LHCN-M2 (cell line): ENCODE measurements around the gene PANX1. TPM values are rescaled to one million over a fixed set of nuclear protein-coding genes. Genes with fewer than 3 reads are reported as not detected.
A peak's percentile ranks its signal among the peaks of the same experiment; 100 is the strongest.

Experiments
- DNase-seq: peaks from one replicate; pipeline ENCODE4 v3.0.0-alpha.2; 2012; ENCODE audit warnings: low read depth
- total RNA-seq: library from RNA; depleted of rRNA; stranded (reverse); fragments of >200 nt; gene quantifications from 2 replicates; pipeline ENCODE4 v1.2.3, GENCODE V29; 2014

Gene PANX1
- total RNA-seq, 1 experiment from 2014 or later: 46.4 TPM

GRCh38 chr11:94129512-94130297 is 1.1 kb downstream of the PANX1 start:
- no peak for DNase-seq

- DNase-seq: peak; percentile 85
Measured at GRCh38 chr11:94130298-94131046, 1.8 kb downstream of the PANX1 start.

- DNase-seq: no peak
Measured at GRCh38 chr11:94131047-94131717, 2.5 kb downstream of the PANX1 start.

- no peak for DNase-seq
Measured at GRCh38 chr11:94131718-94132115, 3.1 kb downstream of the PANX1 start.

GRCh38 chr11:94132152-94132558 is 3.5 kb downstream of the PANX1 start:
- DNase-seq: peak; percentile 69

- no peak for DNase-seq
Measured at GRCh38 chr11:94132823-94133408, 4.3 kb downstream of the PANX1 start.

GRCh38 chr11:94133752-94134151 is 5.1 kb downstream of the PANX1 start:
- DNase-seq: no peak

GRCh38 chr11:94134651-94135512 is 6.2 kb downstream of the PANX1 start:
- DNase-seq: peak; percentile 92

- no peak for DNase-seq
Measured at GRCh38 chr11:94139416-94139815, 10.8 kb downstream of the PANX1 start.

GRCh38 chr11:94140154-94140655 is 11.6 kb downstream of the PANX1 start:
- no peak for DNase-seq

- DNase-seq: no peak
Measured at GRCh38 chr11:94141511-94142307, 13.1 kb downstream of the PANX1 start.

GRCh38 chr11:94142308-94143281 is 14.0 kb downstream of the PANX1 start:
- DNase-seq: no peak

- DNase-seq: no peak
Measured at GRCh38 chr11:94144216-94144615, 15.6 kb downstream of the PANX1 start.

- DNase-seq: no peak
Measured at GRCh38 chr11:94144664-94145063, 16.0 kb downstream of the PANX1 start.

GRCh38 chr11:94145431-94145830 is 16.8 kb downstream of the PANX1 start:
- no peak for DNase-seq

- DNase-seq: no peak
Measured at GRCh38 chr11:94145916-94146315, 17.3 kb downstream of the PANX1 start.

GRCh38 chr11:94147433-94147845 is 18.8 kb downstream of the PANX1 start:
- DNase-seq: no peak

- no peak for DNase-seq
Measured at GRCh38 chr11:94148189-94148588, 19.5 kb downstream of the PANX1 start.
